C4-2B (cell line): ENCODE results near the gene PPP1R17.

ENCODE experiments used
- CTCF ChIP-seq: fragments of 450-650 bp; conservative IDR thresholded peaks from 2 replicates; pipeline ENCODE4 v1.5.1; 2017; ENCODE audit warnings: mild to moderate bottlenecking
- ZFX ChIP-seq: fragments of 450-650 bp; IDR thresholded peaks from 2 replicates; pipeline ENCODE4 v1.6.1; 2017

GRCh38 chr7:31702354-31702753, 15.3 kb downstream of the PPP1R17 start:
- no peak for TF ChIP-seq CTCF
- TF ChIP-seq ZFX = no peak
